Endothelial cell of umbilical vein (primary cell): ENCODE measurements around the gene VAC14. TPM values are rescaled to one million over a fixed set of nuclear protein-coding genes. Genes with fewer than 3 reads are reported as not detected.

Experiments used
- BruUV-seq: library from RNA; stranded (reverse); fragments of 400-500 nt; replicated peaks from 2 replicates; lab custom pipeline; 2021; lab: Mats Ljungman, UMichigan
- CTCF ChIA-PET: fragments of 300-600, 350-600 bp; sonication (Branson Sonifier 250); formaldehyde crosslinking; loops from one replicate; lab custom pipeline; 2021; ENCODE audit warnings: antibody characterized with exemption, inconsistent platforms; lab: Charles Lee
- POLR2A ChIA-PET: fragments of 300-600, 350-600 bp; sonication (Branson Sonifier 250); formaldehyde crosslinking; loops from one replicate; lab custom pipeline; 2021; ENCODE audit warnings: antibody characterized with exemption, inconsistent platforms; lab: Charles Lee
- DNase-seq: peaks from one replicate; pipeline ENCODE4 v3.0.0-alpha.2; 2011; ENCODE audit warnings: low read depth, low spot score
- FAIRE-seq: peaks from 2 replicates; lab custom pipeline; 2011; peaks lifted over from hg19 to GRCh38; lab: Jason Lieb, UNC
- H2AFZ ChIP-seq: 2 replicates; pipeline ENCODE4 v1.6.0; 2012; ENCODE audit warnings: low read depth, low read length, control low read depth, inconsistent platforms
- H3K27ac ChIP-seq: 2 replicates; pipeline ENCODE4 v1.5.1; 2011; ENCODE audit warnings: low read depth, mild to moderate bottlenecking, control low read depth, low read length, moderate library complexity; ENCODE audit not compliant: insufficient read depth
- H3K27me3 ChIP-seq, 2 experiments: 2 replicates each; pipeline versions ENCODE4 v1.6.0 to v1.6.1; 2011; ENCODE audit warnings: low read length in 2 of 2, mixed read lengths in 1 of 2; ENCODE audit not compliant: control insufficient read depth in 2 of 2, insufficient read depth in 2 of 2
- H3K36me3 ChIP-seq, 2 experiments: 2 replicates in 1 of 2; 3 replicates in 1 of 2; pipeline ENCODE4 v1.5.1; 2011; ENCODE audit warnings: low read length in 2 of 2, mild to moderate bottlenecking in 1 of 2, moderate library complexity in 1 of 2; ENCODE audit not compliant: control insufficient read depth in 2 of 2, insufficient read depth in 2 of 2; ENCODE audit errors: extremely low read depth in 1 of 2
- H3K4me1 ChIP-seq: 3 replicates; pipeline ENCODE4 v1.5.1; 2011; ENCODE audit warnings: mild to moderate bottlenecking, low read length; ENCODE audit not compliant: control insufficient read depth, insufficient read depth; ENCODE audit errors: extremely low read depth
- H3K4me2 ChIP-seq: 2 replicates; pipeline ENCODE4 v1.6.1; 2011; ENCODE audit warnings: low read length, control low read depth, mixed read lengths; ENCODE audit not compliant: insufficient read depth
- H3K4me3 ChIP-seq, 3 experiments: fragments of 200-600 bp in 1 of 3; sonication (generic), shearing (Covaris generic) in 1 of 3; replicated peaks in 1 of 3; 2 replicates each; pipeline ENCODE4 v1.5.1; 2011 to 2016; ENCODE audit warnings: control low read depth in 3 of 3, low read length in 3 of 3, mild to moderate bottlenecking in 2 of 3, inconsistent platforms in 1 of 3, low read depth in 1 of 3, moderate library complexity in 1 of 3; ENCODE audit not compliant: insufficient read depth in 1 of 3
- H3K79me2 ChIP-seq: 2 replicates; pipeline ENCODE4 v1.6.0; 2012; ENCODE audit warnings: low read length, inconsistent platforms; ENCODE audit not compliant: control insufficient read depth, insufficient read depth
- H3K9ac ChIP-seq: replicated peaks from 2 replicates; pipeline ENCODE3; 2011; ENCODE audit warnings: low read length, control low read depth; ENCODE audit not compliant: insufficient read depth; ENCODE audit errors: extremely low read depth
- H3K9me1 ChIP-seq: replicated peaks from 3 replicates; pipeline ENCODE4 v1.6.0; 2011; ENCODE audit warnings: mild to moderate bottlenecking, low read length; ENCODE audit not compliant: control insufficient read depth, insufficient read depth; ENCODE audit errors: extremely low read depth
- H3K9me3 ChIP-seq: replicated peaks from 2 replicates; pipeline ENCODE4 v1.5.1; 2012; ENCODE audit warnings: low read length, inconsistent platforms; ENCODE audit not compliant: control insufficient read depth, insufficient read depth
- H4K20me1 ChIP-seq: replicated peaks from 2 replicates; pipeline ENCODE3; 2011; ENCODE audit warnings: mild to moderate bottlenecking, low read length; ENCODE audit not compliant: control insufficient read depth, insufficient read depth; ENCODE audit errors: extremely low read depth
- EZH2 ChIP-seq: IDR thresholded peaks from 2 replicates; pipeline ENCODE4 v1.6.1; 2012; ENCODE audit warnings: borderline replicate concordance, low read depth, mild to moderate bottlenecking, moderate library complexity, low read length, inconsistent platforms; ENCODE audit not compliant: severe bottlenecking
- FOS ChIP-seq: IDR thresholded peaks from 2 replicates; pipeline ENCODE4 v1.6.1; 2011; ENCODE audit warnings: mild to moderate bottlenecking, low read length, moderate library complexity, borderline replicate concordance; ENCODE audit not compliant: insufficient read depth
- GATA2 ChIP-seq: IDR thresholded peaks from 2 replicates; pipeline ENCODE4 v1.7.0; 2011; ENCODE audit warnings: low read depth, mild to moderate bottlenecking, moderate library complexity, mixed read lengths, low read length; ENCODE audit not compliant: insufficient read length, insufficient read depth
- JUN ChIP-seq: IDR thresholded peaks from 2 replicates; pipeline ENCODE4 v1.6.1; 2011; ENCODE audit warnings: borderline replicate concordance, low read depth; ENCODE audit not compliant: insufficient read length, insufficient read depth
- MYC ChIP-seq: IDR thresholded peaks from one replicate; pipeline ENCODE4 v1.6.1; 2011; ENCODE audit warnings: mild to moderate bottlenecking, low read depth, low read length
- POLR2A ChIP-seq: IDR thresholded peaks from 2 replicates; pipeline ENCODE4 v1.6.1; 2012; ENCODE audit warnings: low read depth, mild to moderate bottlenecking, control low read depth, low read length
- POLR2AphosphoS5 ChIP-seq: IDR thresholded peaks from 2 replicates; pipeline ENCODE4 v1.6.1; 2012; ENCODE audit warnings: low read depth, mild to moderate bottlenecking, control low read depth, low read length, moderate library complexity; ENCODE audit not compliant: insufficient read depth
- dilution Hi-C: fragments of 300-500 bp; cut with MboI; formaldehyde crosslinking; loops from one replicate; pipeline ENCODE4 v1.15.0; 2019; ENCODE audit warnings: low sequenced_read_pairs; ENCODE audit not compliant: extremely low pct_ligation_motif_present
- intact Hi-C: fragments of 100-400 bp; cut with micrococcal nuclease; formaldehyde crosslinking; loops from one replicate; pipeline ENCODE4 v1.10.0; 2022
- polyA plus RNA-seq, 4 experiments: library from polyadenylated mRNA; depleted of rRNA in 3 of 4; stranded (reverse) in 3 of 4; unstranded in 1 of 4; fragments of >200 nt; gene quantifications; 2 replicates each; pipeline versions ENCODE4 v1.2.1 to v1.2.3, GENCODE V29; 2011 to 2012; ENCODE audit warnings: missing spikeins in 1 of 4
- total RNA-seq: library from RNA; stranded (reverse); gene quantifications from 2 replicates; pipeline ENCODE4 v1.2.3, GENCODE V29; 2021
- TF ChIP-seq, protein P1 (sequence below), 2 donors: IDR thresholded peaks; 1 replicate in 1 of 2; 2 replicates in 1 of 2; pipeline ENCODE4 v1.5.1; 2011; ENCODE audit warnings: low read length in 2 of 2, mild to moderate bottlenecking in 2 of 2, moderate library complexity in 2 of 2, control low read depth in 1 of 2, inconsistent platforms in 1 of 2, low read depth in 1 of 2; ENCODE audit not compliant: insufficient read depth in 1 of 2; ENCODE audit errors: extremely low read depth in 1 of 2
- TF ChIP-seq, protein P2 (sequence below): IDR thresholded peaks from 2 replicates; pipeline ENCODE4 v1.6.1; 2011; ENCODE audit not compliant: insufficient read depth, insufficient read length

VAC14 gene
- total and polyA plus RNA-seq, 2 donors (not counting 3 experiments of a cell fraction or from before 2014, with no cell fraction given): 37.6 to 57.9 TPM

- Histone ChIP-seq H3K9me1 (no peaks in the 10 kb centered on the region), H3K79me2 (no peaks in the 10 kb centered on the region), H3K9me3 (no peaks in the 10 kb centered on the region), H3K4me3 (no peak overlapping the region), H3K27me3 (no peaks in the 10 kb centered on the region), H3K27ac (no peak overlapping the region), H3K9ac (no peak overlapping the region), H3K36me3 (peaks cover 5 to 27% of the 10 kb centered on the region in 2 experiments), H3K4me1 (peaks cover 3% of the 10 kb centered on the region), H2AFZ (no peak overlapping the region), H4K20me1 (no peaks in the 10 kb centered on the region), H3K4me2 (no peak overlapping the region)
- CTCF ChIA-PET: no interaction called here
- BruUV-seq: TSS peak; percentile 19
- no peak for TF ChIP-seq GATA2
- no peak for TF ChIP-seq JUN
- TF ChIP-seq POLR2AphosphoS5: no peak
- no peak for TF ChIP-seq FOS
- TF ChIP-seq, protein P1, sequence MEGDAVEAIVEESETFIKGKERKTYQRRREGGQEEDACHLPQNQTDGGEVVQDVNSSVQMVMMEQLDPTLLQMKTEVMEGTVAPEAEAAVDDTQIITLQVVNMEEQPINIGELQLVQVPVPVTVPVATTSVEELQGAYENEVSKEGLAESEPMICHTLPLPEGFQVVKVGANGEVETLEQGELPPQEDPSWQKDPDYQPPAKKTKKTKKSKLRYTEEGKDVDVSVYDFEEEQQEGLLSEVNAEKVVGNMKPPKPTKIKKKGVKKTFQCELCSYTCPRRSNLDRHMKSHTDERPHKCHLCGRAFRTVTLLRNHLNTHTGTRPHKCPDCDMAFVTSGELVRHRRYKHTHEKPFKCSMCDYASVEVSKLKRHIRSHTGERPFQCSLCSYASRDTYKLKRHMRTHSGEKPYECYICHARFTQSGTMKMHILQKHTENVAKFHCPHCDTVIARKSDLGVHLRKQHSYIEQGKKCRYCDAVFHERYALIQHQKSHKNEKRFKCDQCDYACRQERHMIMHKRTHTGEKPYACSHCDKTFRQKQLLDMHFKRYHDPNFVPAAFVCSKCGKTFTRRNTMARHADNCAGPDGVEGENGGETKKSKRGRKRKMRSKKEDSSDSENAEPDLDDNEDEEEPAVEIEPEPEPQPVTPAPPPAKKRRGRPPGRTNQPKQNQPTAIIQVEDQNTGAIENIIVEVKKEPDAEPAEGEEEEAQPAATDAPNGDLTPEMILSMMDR (IDR thresholded peaks at IDR 0.05; ENCODE audit: extremely low read depth in 1 of 2, insufficient read depth in 1 of 2, low read depth in 1 of 2, low read length in 2 of 2): no peak
- no peak for TF ChIP-seq EZH2
- TF ChIP-seq, protein P2, sequence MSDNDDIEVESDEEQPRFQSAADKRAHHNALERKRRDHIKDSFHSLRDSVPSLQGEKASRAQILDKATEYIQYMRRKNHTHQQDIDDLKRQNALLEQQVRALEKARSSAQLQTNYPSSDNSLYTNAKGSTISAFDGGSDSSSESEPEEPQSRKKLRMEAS: no peak
- no peak for TF ChIP-seq MYC
- no peak for TF ChIP-seq POLR2A
- DNase-seq (no peak), FAIRE-seq (no peak)
- dilution Hi-C loops (loop anchor here (25.0 kb wide), 1 partner anchor 126 kb away; no protein-coding TSS in a partner anchor), intact Hi-C loops (no loop called here)
- POLR2A ChIA-PET: no interaction called here
Measured at GRCh38 chr16:70663524-70664324, 137.2 kb downstream of the VAC14 start.
